Head of caudate nucleus (tissue), 42 donors: ENCODE data around the gene FDPS.

Experiments used
- DNase-seq, 42 donors: peaks; one replicate each; pipeline versions ENCODE4 v3.0.0 to v3.0.0-alpha.2; 2020 to 2021; ENCODE audit warnings: mixed read lengths in 7 of 42
- intact Hi-C: fragments of 100-400 bp; cut with DNase I; formaldehyde crosslinking; loops from one replicate; pipeline ENCODE4 v1.15.0; 2022

Gene FDPS

DNA sequence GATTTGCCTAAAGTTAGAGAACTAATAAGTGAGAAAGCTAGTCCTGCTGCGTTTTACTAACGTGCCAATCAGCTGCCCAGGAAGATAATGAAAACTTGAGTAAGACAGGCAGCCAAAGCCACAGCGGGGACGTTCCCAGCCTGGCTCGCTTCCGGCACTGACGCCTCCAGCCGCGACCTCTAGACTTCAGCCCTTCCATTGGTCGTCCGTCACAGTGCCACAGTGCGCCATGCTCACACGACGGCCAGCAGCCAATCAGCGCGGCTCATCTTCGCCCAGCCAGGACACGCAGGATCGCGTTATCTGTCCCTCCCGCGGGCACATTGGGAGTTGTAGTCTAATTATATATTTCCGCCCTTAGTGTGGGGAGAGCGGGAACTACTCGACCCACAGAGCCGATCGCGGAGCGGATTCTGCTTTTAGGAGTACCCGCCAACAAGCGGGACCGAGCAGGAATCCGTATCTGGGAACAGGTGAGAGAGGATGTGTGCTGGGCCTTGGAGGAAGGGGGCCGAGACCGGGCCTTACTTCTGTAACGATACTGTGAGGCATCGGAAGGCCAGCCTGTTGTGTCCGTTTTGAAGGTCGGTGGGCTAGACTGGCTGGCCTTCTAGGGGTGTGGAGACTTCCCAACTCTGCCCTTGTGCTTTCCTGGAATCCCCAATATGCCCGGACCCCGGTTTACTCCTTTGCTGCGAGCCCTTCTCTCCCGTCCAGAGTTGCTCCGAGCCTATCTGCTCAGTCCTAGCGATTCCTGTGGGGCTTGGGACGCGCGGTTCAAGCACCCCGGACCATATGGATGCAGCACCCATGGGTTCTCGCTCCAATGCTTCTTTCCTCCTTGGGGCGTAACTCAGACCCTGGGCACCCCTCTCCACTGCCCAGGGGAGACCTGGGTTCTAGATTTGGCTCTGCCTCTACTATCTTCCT, at the start of gene FDPS:
FDPS (plus strand) TSS at position 374 of the 930 bp plus-strand sequence. CDS start 924 bp downstream, outside the sequence.
- peak; percentile 98 to 100 (median 100) for DNase-seq
- intact Hi-C loops = no loop called here

DNA sequence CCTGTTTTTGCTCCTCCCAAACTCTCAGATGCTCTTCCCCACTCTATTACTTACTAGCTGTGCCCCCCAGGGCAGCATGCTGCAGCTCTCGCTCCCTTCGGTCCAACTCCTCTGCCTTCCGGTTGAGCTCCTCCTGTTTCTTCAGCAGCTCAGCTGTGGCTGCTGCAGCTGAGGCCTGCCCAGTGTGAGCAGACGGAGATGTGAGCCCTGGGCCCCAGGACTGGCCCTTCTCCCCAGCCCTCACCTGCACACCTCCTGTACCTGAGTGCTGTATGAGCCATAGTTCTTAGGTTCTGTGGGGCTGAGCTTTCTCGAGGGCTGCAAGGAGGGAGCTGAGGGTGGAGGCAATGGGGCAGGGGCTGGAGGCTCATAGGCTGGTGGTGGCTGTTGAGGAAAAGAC, 48.4 kb upstream of the FDPS start:
- intact Hi-C loops = no loop called here

DNA sequence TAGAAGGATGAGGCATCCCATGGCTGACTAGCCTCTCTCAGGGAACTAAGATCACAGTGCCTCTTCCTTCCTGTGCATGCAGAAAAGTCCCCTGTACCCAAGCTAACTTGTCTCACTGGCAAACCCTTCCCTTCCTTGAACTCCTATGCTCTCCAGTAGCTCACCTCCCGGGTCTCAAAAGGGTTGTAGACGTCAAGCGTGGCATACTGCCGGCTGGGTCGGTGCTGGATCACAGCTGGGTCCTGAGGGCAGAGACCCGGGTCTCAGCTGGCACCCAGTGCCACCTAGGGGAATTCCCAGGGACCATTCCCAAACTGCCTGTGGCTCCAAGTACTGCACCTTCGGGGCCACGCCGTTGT, 47.2 kb upstream of the FDPS start:
- intact Hi-C loops = no loop called here
- DNase-seq = peak in 1 of 42 donors; percentile 39

More for the DNA sequence above, 48.4 kb upstream of the FDPS start:
- no peak for DNase-seq

DNA sequence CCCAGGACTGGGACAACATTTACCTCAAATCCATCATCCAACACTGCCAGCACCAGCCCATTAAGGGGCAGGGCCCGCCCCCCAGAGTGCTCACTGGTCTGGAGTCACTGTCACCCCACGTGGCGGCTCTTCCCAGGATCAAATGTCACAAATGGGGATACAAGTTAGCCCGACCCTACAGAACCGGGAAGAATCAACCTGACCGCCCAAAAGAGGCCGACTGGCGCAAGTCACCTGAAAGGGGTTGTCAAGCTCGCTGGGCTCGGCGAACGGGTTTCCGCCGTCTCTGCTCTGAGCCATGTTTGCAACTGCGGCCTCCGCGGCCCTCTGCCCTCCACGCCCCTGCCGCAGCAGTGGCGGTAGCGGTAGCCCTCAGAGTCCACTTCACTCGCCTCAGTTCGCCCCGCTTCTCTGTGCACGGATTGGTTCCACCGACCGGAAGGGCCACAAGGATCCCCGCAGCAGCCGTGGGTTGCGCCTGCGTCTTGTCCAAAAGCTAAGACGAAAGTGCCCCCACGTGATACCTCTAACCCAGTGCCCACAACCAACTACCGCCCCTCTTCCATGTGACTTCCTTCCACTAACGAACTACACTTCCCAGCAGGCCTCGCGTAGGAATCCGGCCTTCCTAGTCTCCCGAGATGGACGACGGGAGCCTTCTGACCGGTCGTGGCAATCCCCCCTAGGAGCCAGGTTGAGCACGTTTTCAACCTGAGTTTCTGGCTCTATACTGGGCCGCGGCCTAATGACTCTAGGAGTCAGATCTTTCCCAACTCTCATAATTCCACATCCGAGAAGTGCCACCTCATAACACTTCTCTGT, 46.6 kb upstream of the FDPS start, which contains the start of gene SCAMP3:
SCAMP3 (minus strand) TSS at position 509 of the 822 bp plus-strand sequence; CDS start at position 300, 209 bp downstream.
- intact Hi-C loops = no loop called here
- peak; percentile 91 to 99 (median 98) for DNase-seq

DNA sequence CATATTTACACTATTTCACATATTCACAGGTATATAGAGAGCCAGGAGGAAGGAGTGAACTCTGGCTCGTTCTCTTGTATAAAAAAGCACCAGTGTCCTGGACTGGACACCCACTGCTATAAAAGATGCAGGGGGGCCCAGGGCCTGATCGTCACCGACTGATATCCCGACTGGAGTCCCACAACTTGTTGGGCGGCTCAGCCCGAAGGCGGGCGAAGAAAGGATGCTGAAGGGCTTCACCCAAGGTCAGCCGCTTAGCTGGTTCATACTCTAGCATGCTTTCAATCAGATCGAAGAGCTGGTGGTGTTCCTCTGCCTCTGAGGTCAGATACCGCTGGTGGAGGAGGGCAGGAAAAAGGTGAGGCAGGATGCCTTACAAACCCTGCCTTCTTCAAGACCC, 45.6 kb upstream of the FDPS start:
- no peak for DNase-seq
- intact Hi-C loops = no loop called here

DNA sequence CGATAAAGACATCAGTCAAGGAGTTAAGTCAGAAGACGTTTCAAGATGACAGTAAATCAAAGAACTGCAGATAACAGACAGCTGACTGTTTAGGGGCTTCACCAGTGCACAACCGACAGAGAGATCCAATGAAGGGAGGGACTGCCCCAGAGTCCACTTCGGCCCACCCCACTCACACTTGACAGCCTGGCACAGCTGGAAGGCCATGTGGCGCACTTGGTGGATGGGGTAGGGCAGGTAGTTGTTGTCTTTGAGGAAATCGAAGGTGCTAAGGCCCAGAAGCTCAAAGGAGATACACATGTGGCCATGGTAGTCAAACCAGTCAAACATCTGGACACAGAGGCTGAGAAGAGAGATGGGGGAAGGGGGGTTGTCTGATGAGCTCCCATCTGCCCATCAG, 42.1 kb upstream of the FDPS start:
- no peak for DNase-seq
- intact Hi-C loops = no loop called here

DNA sequence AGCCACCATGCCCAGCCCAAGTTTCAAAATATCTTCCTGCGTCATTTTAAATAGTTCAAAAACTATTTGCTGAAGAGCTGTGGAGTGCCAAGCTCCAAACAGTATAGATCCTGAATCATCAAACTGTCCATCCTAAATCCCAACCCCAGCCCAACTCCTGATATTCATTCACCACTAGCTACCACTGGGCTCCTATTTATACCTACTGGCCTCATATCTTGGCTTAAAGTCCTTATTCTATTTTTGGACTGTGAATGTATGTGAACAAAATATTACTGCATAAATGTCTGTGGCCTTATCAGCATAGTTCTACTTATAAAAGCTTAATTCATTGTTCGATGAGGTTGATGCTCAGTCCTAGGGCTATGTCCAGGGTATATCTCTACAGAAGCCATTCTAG, 41.3 kb upstream of the FDPS start:
- DNase-seq = no peak
- intact Hi-C loops = no loop called here

DNA sequence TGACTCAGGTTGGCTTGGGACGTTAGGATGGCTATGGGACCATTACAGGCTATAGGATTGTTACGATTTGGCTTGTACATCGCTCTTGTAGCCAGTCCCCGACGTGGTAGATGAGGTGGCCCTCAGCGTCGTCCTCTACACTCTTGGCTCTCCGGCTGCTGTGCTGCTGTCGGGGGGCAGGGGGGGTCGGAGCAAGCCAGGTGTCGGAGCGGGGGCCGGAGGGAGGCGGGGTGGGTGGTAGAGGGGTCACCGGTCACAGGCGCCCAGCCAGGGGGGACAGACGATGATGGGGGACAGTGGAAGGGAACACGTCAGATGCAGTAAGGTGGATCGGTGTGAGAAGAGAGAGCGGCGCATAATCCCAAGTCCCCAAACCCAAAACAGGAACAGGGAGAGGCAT, 40.0 kb upstream of the FDPS start:
- intact Hi-C loops = no loop called here
- no peak for DNase-seq

DNA sequence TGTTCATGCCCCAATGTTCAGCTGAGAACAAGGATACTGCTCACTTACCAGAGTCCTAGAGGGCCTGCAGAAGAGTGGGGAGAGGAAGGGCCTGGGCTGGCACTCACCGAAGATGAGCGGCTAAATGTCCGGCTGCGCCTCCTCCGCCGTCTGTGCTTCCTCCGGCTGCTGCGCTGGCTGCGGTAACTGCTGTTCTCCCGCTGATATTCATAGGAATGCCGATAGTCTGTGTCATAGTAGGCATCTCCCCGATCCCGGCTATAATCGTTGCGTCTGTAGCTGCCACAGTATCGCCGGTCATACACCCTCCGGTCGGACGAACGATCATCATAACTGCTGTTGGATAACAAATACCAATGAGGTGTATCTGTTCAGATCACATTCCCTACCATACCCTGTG, 39.3 kb upstream of the FDPS start:
- no peak for DNase-seq
- intact Hi-C loops = no loop called here

DNA sequence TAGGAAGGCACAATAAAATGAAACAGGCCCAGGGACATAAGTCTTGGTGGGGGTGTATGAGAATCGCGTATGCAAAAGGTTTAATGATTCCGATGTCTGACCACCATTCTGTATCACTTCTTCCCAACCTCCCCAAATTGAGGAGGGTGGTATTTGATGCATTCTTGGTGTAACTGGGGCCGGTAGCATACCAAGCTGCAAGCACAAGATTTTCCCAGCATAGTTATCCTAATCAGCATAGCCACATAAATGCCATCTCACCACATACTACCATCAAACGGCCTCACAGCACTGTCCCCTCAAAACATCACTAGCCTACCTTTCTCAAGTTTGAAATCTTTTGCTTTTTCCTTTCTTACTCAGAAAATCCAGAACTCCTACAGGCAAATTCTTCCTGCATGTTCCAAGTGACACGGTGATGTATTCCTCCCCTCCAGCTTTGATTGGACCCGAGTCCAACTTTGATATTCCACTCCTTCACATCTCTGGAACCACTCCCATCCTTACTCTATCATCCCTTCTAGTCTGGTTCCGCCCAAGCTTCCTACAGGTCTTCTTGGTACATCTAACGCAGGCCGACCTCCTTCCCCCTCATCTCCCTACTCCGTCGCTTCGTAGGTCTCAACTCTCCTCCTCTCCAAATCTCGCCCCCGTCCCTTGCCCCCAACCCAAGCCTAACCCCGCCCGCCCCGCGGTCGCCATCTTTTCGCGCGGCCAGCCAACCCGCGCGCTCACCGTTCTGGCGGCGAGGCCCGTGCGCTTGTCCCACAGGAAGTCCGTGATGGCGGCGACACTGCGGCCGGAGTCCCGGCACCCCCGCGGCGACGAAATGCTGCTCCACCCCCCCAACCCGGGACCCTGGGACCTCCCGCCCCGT, 36.0 kb upstream of the FDPS start:
- peak in 4 of 42 donors; percentile 29 to 46 (median 34) for DNase-seq
- intact Hi-C loops = no loop called here

DNA sequence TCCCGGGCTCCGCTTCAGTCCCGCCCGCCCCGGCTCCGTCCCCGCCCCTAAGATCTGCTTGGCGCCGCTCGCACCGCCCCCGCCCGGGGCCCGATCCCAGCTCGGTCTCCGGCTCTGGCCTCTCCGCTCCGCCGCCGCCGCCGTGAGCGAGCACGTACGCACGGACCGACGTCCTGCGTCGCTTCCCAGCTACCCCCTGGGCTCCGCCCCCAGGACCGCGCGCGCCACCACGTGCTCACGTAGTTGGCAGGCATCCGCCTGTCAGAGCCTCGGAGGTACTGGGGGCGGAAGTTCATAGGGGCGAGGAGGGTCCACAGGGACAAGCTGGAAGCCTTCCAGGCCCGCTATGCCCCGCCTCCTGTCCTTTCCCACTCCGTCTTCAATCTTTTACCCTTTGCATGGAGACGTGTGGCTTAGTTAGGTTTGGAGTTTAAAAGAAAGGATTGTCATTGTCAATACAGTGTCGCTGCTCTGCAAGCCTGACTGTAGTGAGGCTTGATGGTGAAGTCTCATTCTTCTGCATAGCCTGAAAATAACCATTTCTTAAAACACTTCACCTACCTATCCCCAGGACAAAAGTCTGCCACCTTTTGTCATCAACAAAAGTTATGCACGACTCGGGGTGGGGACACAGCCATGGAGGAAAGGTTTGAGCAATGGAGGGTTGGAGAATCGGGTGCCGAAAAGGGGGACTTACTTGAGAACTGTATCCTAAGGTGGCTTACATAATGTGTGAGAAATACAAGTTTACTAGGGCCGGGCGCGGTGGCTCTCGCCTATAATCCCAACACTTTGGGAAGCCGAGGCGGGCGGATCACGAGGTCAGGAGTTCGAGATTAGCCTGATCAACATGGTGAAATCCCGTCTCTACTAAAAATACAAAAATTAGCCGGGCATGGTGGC, 35.1 kb upstream of the FDPS start, which contains the start of gene CLK2:
CLK2 (minus strand) TSS at position 162 of the 903 bp plus-strand sequence. CDS start 2,527 bp downstream, outside the sequence.
- DNase-seq = peak; percentile 85 to 98 (median 97)
- intact Hi-C loops = no loop called here

DNA sequence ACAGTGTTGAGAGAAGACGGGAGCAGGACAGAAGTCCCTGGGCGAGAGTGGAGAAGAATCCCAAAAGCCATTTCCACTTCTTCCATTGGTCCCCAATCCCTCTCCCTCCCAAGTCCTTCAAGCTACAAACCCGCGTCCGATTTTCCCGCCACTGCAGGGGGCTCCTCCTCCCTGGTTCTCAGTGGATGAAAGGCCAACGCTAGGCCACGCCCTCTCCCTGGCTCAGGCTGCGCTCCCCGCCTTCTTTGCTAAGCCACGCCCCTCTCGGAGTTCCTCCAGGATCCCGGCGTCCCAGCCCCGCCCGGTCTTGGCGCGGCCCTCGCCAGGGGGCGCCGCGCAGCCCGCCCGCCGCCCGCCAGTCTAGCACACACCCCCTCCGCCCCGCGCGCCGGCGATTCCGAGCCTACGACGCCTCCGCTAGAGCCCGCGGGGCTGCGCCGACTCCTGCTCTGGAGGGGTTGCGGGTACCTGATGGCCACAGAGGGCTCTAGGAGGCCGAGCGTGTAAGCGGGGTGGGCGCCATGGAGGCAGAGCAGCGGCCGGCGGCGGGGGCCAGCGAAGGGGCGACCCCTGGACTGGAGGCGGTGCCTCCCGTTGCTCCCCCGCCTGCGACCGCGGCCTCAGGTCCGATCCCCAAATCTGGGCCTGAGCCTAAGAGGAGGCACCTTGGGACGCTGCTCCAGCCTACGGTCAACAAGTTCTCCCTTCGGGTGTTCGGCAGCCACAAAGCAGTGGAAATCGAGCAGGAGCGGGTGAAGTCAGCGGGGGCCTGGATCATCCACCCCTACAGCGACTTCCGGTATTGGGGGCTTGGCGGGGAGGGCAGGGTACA, 31.4 kb upstream of the FDPS start, which contains the start of gene HCN3:
HCN3 (plus strand) TSS at position 394 of the 832 bp plus-strand sequence; CDS start at position 522, 128 bp downstream.
- peak; percentile 96 to 100 (median 99) for DNase-seq
- intact Hi-C loops = loop anchor here (5.0 kb wide), 1 partner anchor 45 kb away; the partner anchor contains the start of gene RUSC1

DNA sequence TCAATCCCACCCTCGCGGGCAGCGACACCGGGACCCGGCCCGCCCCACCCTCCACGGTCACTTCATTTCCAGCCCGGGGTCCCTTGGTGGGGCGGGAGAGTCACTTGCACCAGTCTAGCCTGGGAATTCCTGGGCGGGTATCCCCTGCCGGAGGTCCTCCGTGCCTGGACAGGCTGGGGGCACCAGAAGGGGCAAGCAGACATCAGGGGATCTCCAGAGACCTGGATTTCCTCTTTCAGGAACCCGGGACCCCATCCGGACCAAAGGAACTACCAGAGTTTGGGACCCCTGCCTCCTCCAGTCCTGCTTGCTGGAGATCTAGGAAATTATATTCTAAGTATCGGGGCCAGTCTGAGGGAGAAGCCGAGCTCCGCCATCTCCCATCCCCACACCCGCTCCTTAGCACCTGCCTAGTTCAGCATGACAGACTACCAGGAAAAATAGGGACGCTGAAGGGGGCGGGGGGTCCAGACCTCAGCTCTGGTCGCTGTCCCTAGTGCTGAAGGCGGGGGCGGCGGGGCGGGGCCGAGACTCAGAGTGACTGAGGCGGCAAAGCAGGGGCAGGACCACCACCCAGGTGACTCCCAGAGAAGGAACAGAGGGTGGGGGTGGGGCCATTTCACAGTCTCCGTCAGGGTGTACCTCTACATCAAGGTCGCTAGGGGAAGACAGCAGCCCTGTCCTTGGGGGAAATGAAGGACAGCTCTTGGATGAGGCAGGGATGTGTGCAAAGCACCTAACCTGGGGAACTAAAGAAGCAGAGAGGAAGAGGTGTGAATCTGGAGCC, 30.6 kb upstream of the FDPS start:
- intact Hi-C loops = loop anchor here (5.0 kb wide), 1 partner anchor 44 kb away; the partner anchor contains the start of gene RUSC1

DNA sequence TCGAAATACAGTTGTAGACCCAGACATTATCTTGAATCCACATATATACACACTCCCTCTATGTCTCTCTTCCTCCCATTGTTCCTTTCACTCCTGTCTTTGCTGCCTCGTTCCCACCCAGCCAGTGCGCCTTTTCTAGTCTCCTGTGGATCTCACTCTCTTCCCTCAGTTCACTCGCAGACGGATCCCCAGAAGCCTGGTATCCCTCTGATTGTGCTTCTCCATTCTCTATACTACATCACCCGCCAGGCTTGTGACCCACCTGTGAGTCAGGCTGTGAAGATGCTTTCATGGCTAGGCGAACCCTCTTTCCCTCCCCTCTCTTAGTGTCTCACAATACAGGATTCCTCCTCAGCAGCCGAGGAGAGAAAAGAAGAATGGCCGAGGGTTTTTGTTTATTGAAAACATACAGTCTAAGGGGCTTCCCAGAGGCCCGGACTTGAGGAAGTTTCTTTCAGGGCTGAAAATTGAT, 29.9 kb upstream of the FDPS start:
- intact Hi-C loops = loop anchor here (5.0 kb wide), 1 partner anchor 44 kb away; the partner anchor contains the start of gene RUSC1
- DNase-seq = peak in 15 of 42 donors; percentile 3 to 49 (median 18)

More for the DNA sequence above, 30.6 kb upstream of the FDPS start:
- peak in 40 of 42 donors; percentile 15 to 79 (median 48) for DNase-seq

DNA sequence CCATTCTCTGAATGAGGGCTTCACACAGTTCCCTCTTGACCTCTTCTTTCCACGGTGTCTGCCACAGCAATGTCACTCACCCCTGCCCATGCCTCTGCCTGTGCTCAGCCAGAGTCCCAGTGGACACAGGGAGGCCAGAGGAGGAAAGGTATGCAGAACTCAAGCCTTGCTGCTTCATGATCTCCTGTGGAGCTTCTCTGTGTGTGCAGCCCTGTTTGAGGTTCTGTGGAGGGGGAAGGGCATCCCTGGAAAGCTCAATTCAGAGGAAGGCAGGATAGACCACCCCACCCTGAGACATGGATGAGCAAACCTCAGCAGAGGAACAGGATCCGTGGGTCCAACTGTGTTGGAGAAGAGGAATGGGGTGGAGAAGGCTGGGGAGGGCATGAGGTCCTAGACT, 29.4 kb upstream of the FDPS start:
- DNase-seq = peak in 3 of 42 donors; percentile 8 to 34 (median 9)
- intact Hi-C loops = loop anchor here (5.0 kb wide), 1 partner anchor 43 kb away; the partner anchor contains the start of gene RUSC1
